Inflammatory macrophage treated with lipopolysaccharide for 4 hours (primary cell): ENCODE measurements around the gene INMT.
A peak's percentile ranks its signal among the peaks of the same experiment; 100 is the strongest.
"Not testable (repeated sequence)": the region's sequence is repeated elsewhere in the genome, so short reads cannot be mapped to it uniquely, and the experiment has no call there.

Experiments used
- DNase-seq: peaks from one replicate; pipeline ENCODE4 v3.0.0-alpha.2; 2020

Gene INMT

DNA sequence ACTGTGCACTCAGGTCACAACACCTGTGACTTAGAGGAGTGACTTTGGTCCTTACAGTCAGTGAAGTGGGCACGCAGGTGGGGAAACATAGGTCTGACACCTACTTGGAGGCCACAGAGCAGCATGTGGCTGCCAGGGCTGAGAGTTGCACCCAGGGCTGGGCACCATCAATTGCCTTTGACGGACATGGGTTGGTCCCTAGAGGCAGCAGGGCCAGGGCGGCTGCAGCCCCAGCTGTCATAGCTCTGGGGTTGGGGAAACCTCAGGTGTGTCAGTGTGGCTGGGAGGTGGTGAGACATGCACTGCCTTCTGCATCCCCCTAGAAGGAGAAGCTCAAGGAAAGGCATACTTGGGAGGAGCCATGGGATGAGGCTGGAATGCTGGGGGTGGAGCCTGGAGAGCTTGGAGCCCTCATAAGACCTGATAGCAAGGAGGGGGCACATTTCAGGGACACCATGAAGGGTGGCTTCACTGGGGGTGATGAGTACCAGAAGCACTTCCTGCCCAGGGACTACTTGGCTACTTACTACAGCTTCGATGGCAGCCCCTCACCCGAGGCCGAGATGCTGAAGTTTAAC, at the start of gene INMT:
Gene INMT (plus strand): TSS at position 440 of the 578 bp plus-strand sequence. CDS start 16 bp downstream, at position 456.
- DNase-seq: no peak

- peak; percentile 13 for DNase-seq
These were observed 49.7 kb upstream of the INMT start for GRCh38 chr7:30702200-30702599.

GRCh38 chr7:30703756-30704155, 48.2 kb upstream of the INMT start:
- no peak for DNase-seq

DNA sequence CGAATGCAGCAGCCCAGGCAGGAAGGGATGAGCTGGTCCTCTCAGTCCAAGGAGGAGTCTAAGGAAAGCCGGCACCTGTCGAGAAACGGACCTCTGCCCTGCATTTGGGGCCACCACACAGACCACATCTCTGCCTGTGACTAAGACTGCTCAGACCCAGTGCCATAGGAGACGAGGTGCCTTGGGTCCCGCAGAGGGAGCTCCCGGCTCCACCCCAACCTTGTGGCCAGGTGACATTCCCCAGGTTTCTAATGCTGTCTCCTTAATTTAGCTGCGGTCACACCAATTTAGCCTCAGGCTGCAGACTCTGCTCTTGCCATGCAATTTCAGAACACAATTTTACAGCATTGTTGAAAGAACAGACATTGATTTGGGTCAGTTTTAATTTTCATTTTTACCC, 46.9 kb upstream of the INMT start:
- DNase-seq: no peak

- no peak for DNase-seq
These were observed 46.3 kb upstream of the INMT start for GRCh38 chr7:30705596-30705995.

- DNase-seq: no peak
These were observed 45.6 kb upstream of the INMT start for GRCh38 chr7:30706316-30706715.

DNA sequence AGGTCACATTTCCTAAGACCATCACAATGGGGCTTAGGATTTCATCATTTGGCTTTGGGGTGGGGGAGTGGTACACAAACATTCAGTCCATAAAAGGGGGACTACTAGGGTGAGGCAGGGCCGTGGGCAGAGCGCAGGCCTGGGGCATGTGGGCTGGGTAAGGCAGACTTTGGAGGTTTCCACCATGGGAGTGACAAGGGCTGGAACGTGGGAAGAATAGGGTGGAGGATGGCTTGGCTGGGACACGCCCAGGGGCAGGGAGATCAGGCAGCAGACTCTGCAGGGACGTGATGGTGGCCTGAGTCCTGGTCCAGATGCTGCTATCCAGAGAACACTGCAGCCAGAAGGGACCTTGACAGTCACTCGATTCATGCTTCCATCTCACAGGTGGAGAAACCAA, 45.0 kb upstream of the INMT start:
- DNase-seq: no peak

- no peak for DNase-seq
These were observed 44.3 kb upstream of the INMT start for GRCh38 chr7:30707391-30708357.

- no peak for DNase-seq
These were observed 43.5 kb upstream of the INMT start for GRCh38 chr7:30708412-30708811.

DNA sequence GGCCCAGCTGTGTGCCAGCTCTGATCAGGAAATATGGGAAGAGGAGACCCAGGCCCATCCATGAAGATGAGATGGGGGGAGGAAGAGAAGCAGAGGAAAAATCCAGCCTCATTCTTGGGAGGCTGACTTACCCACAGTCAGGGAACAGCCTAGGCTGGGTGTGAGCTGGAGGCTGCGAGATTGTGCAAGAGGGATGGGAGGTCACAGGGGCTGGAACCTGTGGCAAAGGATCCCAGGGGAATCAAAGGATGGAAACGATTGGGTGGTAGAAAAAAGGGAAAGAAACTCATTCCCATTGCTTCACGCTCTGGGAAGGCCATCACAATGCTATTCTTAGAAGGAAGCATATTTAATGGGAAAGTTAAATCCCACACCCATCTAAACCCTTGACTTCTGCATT, 43.0 kb upstream of the INMT start:
- no peak for DNase-seq

GRCh38 chr7:30709549-30709948, 42.4 kb upstream of the INMT start:
- no peak for DNase-seq

DNA sequence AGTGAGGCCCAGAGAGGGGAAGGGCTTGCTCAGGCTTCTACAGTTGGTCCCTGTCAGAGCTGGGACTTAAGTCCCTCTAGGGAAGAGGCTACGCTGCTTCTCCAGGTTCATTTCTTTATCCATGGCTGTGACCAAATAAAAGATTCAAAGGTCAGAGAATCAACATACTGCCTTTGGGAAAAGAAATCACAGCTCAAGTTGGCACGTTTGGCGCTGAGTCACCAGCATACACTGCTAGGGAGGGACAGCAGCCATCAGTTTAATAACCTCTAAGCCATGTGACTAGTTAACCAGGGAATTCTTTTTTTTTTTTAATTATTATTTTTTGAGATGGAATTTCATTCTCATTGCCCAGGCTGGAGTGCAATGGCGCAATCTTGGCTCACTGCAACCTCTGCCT, 41.3 kb upstream of the INMT start:
- no peak for DNase-seq

DNA sequence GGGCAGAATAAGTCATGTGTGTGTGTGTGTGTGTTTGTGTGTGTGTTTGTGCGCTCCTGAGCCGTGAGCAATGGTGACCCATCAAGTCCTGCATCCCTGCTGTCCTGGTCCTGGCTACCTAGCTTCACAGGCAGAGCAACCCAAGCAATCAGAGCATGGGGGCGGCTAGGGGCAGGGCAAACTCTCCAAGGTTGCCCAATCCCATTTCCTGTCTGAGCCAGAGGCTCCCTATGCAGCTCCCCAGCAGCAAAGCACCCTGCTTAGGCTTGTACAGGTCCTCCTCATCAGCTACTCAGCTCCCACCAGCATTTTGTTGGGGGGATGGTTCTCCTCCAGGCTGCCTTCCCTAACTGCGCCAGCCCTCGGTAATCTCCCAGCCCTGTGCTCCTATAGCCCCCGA, 38.5 kb upstream of the INMT start:
- peak; percentile 22 for DNase-seq

- DNase-seq: peak; percentile 6
These were observed 37.8 kb upstream of the INMT start for GRCh38 chr7:30714129-30714528.

GRCh38 chr7:30717181-30717580, 34.8 kb upstream of the INMT start:
- DNase-seq: no peak

DNA sequence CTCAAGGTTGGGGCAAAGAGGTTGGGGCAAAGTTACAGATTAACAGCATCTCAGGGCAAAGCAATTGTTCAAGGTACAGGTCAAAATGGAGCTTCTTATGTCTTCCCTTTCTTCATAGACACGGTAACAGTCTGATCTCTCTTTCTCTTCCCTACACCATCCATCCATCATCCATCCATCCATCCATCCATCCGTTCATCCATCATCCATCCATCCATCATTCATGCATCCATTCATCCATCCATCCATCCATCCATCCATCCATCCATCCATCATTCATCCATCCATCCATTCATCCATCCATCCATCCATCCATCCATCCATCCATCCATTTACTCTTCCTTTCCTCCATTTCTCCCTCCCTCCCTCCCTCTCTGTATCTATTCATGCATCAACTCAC, 32.5 kb upstream of the INMT start:
- DNase-seq: not testable (repeated sequence)

DNA sequence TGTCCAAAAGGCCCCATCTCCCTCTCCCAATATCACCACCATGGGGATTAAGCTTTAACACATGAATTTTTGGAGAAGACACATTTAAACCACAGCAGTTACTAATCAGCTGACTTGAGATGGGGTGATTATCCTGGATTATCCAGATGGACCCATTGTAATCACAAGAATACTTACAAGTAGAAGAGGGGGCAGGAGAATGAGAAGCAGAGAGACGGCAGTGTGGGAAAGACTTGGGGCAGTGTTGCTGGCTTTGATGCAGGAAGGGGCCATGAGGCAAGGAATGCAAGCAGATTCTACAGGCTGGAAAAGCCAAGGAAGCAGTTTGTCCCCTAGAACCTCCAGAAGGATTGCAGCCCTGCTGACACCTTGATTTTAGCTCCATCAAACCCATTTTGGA, 30.7 kb upstream of the INMT start:
- DNase-seq: no peak

DNA sequence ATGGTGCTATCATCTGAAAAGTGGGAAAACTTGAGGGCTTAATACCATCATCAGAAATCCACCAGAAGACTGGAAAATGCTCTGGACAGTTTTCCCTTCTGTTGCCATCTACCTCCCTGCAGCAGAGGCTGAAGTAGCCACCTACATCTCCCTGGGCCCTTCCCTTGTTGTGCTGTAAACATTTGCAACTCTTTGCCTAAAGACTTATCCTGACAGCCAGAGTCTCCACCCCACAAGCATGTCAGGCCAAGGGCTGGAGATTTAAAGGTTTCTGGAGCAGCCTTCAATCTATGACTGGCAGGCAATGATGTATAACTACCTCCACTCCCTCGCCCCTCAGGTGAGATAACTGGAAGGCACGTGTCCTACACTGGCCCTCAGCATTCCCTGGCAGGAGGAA, 29.7 kb upstream of the INMT start:
- DNase-seq: no peak

- DNase-seq: no peak
These were observed 29.3 kb upstream of the INMT start for GRCh38 chr7:30722671-30723070.

DNA sequence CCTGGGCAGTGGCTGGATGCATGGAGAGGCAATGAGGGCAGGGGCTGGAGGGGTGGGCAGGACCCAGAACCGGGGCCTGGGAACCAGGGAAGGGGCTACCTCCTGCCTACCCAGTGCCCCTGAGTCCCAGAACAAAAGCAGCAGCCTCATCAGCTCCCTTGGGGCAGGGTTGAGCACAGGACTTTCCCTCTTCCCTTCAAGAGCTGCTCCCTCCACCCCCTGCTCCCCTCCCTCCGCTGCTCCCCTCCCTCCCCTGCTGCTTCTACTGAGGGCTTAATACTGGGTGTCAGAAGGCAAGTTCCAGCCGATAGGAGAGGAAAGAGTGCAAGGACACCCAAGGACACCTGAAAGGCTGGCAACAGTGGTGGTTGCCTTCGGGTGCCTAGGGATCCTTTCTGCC, 28.2 kb upstream of the INMT start:
- DNase-seq: no peak

GRCh38 chr7:30726296-30727006, 25.5 kb upstream of the INMT start:
- DNase-seq: no peak

DNA sequence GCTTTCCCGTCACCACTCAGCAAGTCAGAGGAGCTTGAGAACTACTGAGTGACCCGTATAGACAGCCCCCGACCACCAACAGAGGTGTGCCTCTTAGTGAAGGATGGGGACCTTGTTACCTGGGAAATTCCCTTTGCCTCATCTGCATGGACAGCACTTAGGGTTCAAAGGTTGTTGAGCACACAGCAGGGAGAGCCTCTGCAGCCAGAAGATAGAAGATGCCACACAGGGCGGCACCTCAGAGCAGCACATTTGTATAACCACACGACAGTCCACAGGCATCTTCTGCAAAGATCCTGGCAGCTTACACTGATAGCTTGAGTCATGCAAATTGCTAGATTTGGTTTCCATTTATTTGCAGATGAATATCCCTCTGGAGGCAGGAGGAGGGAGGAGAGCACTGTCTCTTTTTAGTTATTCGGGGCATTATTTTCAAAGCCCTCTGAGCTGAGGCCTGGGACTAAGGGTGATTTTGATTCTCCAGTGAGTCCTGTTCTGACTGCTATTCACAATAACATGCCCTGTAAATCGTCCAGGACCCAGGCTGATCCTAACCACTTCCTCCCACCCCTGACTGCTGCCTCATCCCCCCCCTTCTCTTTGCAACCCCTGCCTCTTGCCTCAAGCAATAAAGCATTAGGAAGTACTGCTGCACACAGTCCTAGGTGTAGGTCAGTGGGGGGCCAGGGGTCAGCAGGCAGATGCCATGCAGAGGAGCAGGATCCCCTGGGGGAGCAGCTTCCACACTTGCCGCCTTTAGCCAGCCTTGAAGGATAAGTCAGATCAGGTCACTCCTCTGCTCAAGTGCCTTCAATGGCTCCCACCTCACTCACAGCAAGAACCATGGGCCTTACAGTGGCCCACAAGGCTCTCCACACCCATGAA, 24.6 kb upstream of the INMT start:
- no peak for DNase-seq

DNA sequence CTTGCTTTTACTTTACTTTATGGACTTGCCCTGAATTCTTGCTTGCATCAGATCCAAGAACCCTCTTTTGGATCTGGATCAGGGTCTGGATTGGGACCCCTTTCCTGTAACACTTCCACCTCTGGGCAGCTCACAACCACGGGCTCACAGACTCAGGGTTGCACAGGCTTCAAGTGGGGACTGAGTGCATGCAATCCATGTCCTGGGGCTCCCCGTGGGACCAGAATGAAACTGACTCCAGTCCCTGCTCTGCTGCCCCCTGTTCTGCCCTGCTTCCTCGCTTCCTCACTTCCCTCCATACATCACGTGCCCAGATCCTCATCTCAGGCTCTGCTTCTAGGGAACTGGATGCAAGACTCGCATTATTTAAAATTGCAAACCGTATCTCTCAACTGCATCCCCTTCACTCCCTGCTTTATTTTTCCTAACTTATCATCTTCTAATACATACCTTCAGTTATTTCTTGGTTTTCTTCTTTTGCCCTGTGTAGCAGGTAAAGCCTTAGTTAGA, 23.3 kb upstream of the INMT start:
- no peak for DNase-seq
